Measurements from ENCODE around the gene SPIRE2.
"Not testable (repeated sequence)": the region's sequence is repeated elsewhere in the genome, so short reads cannot be mapped to it uniquely, and the experiment has no call there.

The SPIRE2 gene

DNA sequence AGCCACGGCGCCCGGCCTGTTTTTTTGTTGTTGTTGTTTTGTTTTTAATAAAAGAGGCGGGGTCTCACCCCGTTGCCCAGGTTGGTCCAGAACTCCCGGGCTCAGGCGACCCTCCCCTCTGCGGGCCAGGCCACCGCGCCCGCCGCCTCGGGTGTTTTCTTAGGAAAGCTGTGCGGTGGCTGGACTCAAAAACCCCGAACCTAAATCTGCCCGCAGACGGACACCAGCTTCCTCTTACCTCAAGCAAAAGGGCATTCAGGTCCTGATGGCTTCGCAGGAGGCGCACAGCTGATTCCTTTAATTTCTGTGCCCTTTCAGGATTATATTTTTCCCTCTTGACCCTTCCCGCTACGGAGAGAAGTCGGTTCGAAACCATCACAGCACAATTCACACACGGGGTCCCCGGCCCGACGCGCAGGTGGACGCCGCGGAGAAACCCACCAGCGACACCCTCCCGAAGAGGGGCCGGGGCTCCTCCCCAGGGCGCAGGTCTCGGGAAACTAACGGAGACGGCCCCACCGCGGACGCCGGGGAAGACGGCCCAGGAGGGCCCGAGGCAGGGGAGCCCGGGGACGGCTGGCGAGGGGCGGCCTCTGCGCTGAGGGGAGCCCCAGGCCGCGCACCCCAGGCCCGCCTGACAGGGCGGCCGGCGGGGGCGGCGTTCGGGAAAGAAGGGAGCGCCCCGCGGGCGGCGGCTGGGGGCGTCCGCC, 12.5 kb upstream of the SPIRE2 start:
- DNase-seq = no peak

DNA sequence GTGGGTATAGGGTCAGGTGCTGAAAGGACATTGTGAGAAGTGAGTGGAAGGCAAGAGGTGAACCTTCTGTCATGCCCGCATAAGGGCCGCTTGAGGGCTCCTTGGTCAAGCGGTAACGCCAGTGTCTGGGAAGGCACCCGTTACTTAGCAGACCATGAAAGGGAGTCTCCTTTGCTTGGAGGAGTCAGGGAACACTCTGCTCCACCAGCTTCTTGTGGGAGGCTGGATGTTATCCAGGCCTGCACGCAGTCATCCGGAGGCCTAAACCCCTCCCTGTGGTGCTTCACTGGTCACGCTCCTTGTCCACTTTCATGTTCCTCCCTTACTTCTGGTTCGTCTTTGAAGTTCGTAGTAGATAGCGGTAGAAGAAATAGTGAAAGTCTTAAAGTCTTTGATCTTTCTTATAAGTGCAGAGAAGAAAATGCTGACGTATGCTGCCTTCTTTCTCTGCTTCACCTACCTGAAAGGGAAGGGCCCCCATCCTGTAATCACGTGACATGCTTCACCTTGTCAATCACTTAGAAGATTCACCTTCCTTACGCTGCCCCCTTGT, 9.3 kb upstream of the SPIRE2 start:
- not testable (repeated sequence) for DNase-seq

DNA sequence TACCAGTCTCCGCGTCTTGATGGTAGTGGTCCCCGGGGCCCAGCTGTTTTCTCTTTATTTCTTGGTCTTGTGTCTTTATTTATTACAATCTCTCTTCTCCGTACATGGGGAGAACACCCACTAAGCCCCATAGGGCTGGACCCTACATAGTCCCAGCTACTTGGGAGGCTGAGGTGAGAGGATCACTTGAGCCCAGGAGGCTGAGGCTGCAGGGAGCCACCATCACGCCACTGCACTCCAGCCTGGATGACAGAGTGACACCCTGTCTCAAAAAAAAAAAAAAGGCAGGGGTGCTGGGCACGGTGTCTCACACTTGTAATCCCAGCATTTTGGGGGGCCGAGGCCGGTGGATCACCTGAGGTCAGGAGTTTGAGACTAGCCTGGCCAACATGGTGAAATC, 8.8 kb upstream of the SPIRE2 start:
- DNase-seq = not testable (repeated sequence)

DNA sequence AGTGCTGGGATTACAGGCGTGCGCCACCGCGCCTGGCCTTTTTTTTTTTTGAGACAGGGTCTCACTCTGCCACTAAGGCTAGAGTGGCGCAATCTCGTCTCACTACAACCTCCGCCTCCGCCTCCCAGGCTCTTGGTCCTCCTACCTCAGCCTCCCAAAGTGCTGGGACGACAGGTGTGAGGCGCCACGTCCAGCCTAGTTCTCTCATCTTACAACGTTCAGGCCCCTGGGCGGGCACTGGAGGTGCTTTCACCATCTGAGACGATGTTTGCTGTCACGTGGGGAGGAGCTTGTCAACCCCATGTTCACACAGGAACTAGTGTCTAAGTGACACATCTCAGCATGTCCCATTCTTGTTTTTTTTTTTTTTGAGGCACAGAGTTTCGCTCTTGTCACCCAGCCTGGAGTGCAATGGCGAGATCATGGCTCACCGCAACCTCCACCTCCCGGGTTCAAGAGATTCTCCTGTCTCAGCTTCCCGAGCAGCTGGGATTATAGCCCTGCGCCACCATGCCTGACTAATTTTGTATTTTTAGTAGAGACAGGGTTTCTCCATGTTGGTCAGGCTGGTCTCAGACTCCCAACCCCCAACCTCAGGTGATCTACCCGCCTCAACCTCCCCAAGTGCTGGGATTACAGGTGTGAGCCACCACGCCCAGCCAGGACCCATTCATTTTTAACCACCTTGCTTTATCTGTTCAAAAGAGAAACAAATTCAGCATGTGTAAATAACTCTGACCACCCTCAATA, 6.7 kb upstream of the SPIRE2 start:
- no peak for DNase-seq

DNA sequence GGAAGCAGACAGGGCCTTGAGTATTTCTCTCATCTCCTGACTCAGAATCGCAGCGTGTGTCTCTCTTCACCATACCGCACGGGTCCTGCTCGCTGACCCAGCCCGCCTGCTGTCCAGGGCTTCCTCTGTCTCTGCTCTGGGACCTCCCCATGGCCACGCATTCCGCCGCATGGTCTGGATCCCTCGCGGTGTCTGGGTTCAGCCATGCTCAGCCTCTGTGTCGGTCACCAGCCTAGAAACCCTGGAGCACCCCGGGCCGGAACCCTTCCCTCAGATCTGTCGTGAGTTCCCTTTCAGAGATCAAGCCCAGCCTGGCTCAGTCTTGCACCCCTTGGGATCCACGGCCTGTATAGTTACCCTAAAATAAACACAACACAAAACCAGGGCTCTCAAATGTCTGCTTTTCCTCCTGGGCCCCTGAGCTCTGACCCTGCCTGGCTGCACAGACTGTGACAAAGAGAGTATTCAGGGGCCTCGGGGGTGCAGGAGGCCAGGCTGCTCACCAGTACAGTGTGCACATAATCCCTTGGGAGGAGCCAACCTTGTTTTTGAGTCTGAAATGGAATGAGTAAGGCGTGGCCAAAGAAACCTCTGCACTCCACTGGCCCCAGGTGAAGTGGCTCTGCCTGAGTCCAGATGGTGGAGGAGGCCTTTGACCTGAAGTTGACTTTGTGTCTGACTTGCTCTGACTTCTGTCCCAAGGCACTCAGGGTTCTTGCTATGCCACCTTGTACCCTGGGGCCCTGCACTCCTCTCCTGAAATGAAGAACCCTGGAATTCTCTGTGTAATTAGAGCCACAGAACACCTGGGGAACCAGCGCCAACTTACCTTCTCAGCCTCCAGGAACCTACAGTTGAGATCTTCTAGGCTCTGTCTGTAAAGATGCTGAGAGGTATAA, 5.8 kb upstream of the SPIRE2 start:
- DNase-seq = peak; percentile 29

DNA sequence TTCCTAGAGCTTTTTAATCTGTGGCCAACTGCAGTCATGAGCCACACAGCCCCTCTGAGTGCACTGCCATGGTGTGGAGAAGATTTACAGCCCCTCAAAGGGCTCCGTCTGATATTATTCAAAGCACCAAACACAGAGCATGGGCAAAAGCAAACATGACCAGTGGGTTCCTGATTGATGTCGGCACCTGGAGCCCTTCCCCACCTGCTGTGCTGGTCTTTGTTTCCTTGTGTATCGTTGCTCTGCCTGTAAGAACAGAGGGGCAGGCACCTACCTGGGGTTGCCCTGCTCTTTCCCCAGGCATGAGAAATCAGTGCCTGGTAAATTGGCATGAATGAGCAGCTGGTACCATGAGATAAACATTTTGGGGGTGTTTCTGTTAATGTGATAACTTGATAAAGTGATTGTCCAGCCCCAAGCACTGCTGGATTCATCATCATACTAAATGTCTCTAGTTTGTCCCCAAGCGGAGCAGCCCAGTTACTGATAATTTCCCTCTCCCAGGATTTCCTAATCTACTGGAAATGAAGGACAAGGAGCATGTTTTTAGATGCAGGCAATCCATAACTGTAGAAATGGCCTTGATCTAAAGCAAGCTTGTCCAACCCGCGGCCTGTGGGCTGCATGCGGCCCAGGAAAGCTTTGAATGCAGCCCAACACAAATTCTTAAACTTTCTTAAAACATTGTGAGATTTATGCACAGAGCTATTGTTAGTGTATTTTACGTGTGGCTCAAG, 5.0 kb upstream of the SPIRE2 start:
- no peak for DNase-seq

DNA sequence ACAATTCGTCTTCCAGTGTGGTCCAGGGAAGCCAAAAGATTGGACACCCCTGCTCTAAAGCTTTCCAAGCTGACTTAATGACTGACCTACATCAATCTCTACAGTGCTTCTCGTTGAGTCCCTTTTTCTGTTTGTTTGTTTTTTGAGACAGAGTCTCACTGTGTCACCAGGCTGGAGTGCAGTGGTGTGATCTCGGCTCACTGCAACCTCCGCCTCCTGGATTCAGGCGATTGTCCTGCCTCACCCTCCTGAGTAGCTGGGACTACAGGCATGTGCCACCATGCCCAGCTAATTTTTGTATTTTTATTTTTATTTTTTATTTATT, 4.5 kb upstream of the SPIRE2 start:
- not testable (repeated sequence) for DNase-seq

DNA sequence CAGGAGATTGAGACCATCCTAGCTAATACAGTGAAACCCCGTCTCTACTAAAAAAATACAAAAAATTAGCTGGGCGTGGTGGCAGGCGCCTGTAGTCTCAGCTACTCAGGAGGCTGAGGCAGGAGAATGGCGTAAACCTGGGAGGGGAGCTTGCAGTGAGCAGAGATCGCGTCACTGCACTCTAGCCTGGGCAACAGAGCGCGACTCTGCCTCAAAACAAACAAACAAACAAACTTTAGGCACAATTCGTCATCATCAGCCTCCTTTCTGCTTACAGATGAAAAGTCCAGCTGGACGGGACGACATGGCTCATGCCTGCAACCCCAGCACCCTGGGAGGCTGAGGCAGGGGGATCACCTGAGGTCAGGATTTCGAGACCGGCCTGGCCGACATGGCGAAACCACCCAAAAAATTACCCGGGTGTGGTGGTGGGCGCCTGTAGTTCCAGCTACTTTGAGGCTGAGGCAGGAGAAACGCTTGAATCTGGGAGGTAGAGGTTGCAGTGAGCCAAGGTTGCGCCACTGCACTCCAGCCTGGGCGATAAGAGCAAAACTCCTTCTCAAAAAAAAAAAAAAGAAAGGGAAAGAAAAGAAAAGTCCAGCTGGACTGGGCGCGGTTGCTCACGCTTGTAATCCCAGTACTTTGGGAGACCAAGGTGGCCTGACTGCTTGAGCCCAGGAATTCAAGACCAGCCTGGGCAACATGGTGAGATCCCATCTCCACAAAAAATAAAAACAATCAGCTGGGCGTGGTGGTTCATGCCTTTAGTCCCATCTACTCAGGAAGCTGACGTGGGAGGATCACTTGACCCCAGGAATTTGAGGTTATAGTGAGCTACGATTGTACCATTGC, 1.5 kb upstream of the SPIRE2 start:
- DNase-seq = no peak

DNA sequence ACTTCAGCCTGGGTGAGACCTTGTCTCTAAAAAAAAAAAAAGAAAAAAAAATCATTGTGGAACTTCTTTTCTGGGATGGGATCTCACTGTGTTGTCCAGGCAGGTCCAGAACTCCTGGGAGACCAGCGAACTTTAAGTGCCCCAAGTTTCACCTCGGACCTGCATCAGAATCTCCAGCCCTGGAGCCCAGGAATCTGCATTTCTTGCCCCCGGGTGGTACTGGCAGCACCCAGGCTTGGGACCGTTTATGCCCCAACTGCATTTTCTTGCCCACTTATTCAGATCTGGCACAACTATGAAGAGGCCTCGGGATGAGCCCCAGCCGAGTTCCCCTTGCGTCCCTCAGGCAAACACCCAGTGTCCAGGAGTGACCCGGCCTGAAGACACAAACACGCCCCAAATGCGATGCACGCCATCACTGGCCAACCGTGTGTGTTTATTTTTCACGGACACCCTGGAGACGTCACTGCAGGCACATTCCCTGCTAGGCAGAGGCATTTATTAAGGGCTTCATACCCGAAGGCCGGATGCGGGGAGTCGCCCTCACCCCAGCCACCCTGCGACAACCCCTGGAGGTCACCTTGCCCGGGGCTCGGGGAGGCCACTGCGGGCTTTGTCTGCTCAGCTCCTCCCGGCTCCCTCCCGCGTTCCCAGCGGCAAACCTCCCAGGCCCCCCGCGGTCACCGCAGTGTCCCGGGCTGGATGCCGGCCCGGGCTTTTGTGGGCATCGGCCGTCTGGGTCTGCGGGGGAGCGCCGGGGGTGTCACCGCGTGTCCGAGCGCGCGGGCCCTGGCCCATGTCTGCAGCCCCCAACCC, 684 bp upstream of the SPIRE2 start:
- DNase-seq = no peak

DNA sequence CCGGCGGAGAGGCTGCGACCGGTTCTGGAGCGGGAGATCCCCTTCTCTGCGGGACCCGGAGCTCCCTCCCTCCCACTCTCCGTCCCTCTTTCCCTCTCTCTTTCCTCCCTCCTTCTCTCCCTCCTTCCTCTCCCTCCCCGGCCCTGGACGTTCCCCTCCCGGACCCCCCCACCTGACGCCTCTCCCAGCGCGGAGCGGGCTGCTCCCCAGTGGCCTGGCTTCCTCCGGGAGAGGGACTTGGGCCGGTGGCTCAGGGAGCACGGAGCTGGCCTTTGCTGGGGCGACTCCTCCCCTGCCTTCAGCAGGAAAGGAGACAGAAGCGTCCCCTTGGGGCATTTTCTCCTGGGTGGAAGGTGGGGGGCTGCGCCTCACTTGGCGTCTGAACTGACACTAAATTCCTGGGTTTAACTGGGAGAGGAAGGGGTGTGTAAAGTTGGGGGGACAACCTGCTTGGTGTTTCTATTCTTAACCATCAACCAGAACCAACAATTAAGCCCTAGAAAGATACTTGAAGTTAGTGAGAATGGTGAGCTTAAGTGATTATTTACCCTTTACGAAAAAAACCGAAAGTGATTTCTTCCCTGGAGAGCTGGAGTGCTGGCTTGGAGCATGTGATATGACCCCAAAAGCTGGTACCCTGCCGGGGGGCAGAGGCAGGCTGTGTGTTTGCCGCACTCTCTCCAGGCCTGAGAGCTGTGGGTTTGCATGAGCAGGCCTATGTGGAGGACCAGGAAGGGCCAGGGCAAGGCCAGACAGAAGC, 775 bp downstream of the SPIRE2 start:
- no peak for DNase-seq

DNA sequence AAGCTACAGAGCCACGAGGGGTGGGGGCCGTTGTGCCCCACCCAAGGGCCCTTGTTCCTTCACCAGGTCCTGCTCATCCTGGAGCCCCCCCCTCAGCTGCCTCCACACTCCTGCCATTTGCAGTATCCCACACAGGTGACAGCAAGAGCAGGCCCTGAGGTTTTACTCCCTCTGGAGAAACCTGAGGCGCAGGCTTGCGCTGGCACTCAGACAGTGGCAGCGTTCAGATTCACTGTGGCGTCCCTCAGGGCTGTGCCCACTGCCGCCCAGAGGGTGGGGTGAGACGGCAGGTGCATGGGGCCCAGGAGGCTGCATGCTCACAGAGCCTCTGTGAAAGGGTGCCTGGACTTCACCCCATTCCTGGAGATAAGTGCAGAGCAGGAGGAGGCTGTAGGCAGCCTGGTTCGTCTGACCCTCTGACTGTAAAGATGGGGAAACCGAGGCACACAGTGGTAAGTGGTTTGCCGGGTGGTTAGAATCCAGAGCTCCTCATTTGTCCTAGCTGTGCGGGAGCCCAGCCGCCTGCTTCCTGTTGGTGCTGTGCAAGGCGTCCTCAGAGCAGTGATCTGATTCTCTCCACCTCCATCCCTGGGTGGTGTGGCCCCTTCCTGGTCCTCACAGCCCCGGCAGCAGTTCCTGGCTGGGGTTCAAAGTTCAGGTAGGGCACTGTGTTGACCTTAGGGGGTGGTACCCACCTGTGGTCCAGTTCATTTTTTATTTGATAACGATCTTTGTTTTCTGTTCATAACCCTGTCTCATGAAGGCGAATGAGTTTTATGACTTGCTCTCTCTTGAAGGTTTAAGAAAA, 1.6 kb downstream of the SPIRE2 start:
- DNase-seq = no peak

DNA sequence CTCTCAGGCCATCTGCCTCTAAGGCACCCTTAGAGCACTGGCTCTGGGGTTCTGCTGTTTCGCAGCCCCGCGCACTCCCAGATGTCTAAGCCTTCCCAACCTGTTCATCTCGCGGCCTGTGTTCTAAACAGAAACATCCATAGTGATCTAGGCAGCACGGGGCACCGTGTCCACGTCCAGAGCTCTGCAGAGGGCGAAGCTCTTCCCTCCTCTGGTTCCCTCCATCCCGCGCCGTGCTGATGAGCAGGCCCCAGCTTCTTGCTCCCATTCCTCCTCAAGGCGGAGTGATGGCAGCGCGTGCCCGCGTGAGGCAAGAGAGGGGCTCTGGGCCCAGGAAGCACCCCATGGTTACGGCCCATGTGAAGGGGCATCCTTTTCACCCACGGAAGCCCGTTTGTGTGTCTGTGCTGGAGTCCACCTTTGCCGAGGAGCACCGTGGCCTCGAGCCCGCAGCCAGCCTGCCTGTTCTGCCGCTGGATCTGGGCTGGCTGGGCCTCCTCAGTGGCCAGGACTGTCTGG, 3.6 kb downstream of the SPIRE2 start:
- peak; percentile 15 for DNase-seq

DNA sequence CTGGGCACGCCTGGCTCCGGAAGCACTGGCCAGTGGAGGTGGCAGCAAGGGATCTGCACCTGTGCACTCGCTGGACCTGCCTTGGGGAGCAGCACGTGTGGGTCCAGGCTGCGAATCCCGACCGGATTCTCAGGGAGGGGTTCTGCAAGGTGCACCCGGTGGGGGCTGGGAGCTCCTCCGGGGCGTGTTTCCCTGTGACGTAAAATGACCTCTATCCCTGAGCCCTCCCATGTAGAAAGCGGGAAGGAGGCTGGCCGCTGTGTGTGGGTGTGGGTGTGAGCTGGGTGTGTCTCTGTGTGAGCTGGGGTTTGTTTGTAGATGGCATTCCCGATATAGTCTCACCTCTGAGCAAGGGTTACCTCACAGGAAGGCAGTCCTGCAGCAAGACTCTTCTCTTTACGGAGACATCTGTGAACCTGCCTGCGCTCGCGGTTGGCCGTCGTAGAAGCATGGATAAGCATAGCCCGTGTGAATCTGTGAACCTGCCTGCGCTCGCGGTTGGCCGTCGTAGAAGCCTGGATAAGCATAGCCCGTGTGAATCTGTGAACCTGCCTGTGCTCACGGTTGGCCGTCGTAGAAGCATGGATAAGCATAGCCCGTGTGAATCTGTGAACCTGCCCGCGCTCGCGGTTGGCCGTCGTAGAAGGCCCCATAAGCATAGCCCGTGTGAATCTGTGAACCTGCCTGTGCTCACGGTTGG, 5.5 kb downstream of the SPIRE2 start:
- DNase-seq = not testable (repeated sequence)

DNA sequence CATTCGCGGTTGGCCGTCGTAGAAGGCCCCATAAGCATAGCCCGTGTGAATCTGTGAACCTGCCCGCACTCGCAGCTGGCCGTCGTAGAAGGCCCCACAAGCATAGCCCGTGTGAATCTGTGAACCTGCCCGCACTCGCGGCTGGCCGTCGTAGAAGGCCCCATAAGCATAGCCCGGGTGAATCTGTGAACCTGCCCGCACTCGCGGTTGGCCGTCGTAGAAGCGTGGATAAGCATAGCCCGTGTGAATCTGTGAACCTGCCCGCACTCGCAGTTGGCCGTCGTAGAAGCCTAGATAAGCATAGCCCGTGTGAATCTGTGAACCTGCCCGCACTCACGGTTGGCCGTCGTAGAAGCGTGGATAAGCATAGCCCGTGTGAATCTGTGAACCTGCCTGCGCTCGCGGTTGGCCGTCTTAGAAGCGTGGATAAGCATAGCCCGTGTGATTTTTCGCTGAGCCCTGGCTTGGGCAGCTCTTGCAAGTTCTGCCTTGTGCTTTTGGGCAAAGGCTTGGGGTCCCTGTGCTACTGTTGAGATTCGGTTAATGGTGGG, 6.6 kb downstream of the SPIRE2 start:
- DNase-seq = not testable (repeated sequence)

DNA sequence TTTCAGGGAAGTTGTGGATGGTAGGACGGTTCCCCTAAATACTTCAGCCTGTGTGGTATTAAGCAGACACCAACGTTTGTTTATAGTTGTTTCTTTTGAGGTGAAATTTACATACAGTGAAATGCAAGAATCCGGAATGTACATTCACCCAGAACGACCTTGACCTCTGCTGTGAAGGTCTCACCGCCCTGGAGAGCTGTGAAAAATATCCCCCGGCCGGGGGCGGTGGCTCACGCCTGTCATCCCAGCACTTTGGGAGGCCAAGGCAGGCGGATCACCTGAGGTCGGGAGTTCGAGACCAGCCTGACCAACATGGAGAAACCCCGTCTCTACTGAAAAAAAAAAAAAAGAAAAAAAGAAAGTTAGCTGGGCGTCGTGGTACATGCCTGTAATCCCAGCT, 8.2 kb downstream of the SPIRE2 start:
- DNase-seq = not testable (repeated sequence)

DNA sequence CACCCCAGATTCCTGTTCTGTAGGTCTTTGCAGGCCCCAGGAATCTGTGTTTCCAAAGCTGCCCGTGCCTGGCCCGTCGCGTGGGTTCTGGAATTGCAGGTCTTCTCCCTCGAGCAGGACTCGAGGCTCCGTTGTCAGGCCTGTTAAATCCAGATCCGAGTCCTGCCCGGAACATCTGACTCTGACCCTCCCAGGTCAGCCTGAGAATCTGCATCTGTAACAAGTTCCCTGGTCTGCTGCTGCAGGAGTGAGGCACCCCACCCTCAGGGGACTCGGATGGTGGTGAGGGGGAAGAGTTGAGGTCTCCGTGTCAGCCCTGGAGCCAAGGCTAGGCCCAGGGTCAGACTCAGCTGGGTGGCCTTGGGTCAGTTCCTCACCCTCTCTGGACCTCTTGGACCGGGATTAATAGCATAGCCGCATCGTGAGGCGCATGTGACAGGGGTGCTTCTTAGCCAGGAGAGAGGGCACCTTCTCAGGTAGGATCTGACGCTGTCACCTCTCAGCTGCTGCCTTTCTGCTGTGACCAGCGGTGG, 8.8 kb downstream of the SPIRE2 start:
- no peak for DNase-seq

DNA sequence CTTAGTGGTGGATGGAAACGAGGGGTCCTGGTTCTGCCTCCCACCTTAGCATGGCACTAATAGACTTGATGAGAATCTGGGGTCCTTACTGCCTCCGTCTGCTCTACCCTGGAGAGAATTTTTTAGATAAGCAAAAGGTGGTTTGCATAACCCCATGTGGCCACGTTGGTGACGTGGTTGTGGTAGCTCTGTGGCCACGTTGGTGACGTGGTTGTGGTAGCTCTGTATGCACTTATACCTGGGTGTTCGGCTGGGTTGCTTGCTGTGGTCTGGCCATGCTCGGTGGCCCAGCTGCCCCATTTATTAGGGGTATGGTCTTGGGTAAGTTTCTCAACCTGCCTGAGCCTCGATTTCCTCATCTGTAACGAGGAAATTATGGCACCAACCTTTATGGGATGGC, 13.0 kb downstream of the SPIRE2 start:
- no peak for DNase-seq
